H9 (cell line): ENCODE measurements around the gene PTCH1. TPM values are rescaled to one million over a fixed set of nuclear protein-coding genes. Genes with fewer than 3 reads are reported as not detected.

Experiments used
- DNase-seq: peaks from one replicate; pipeline ENCODE4 v3.0.0-alpha.2; 2017
- H2AFZ ChIP-seq: one replicate; pipeline ENCODE4 v1.6.1; 2013; ENCODE audit warnings: mild to moderate bottlenecking, low read length, control low read depth, moderate library complexity
- H2AK5ac ChIP-seq: 2 replicates; pipeline ENCODE4 v1.6.1; 2013; ENCODE audit warnings: low read length, control low read depth, mixed read lengths; ENCODE audit not compliant: insufficient read length
- H2BK120ac ChIP-seq: one replicate; pipeline ENCODE4 v1.6.1; 2013; ENCODE audit warnings: low read depth, mild to moderate bottlenecking, low read length, control low read depth, inconsistent platforms; ENCODE audit not compliant: poor library complexity, severe bottlenecking
- H2BK12ac ChIP-seq: 2 replicates; pipeline ENCODE4 v1.6.1; 2013; ENCODE audit warnings: low read length, control low read depth, mixed read lengths, low read depth; ENCODE audit not compliant: insufficient read length
- H2BK15ac ChIP-seq: 2 replicates; pipeline ENCODE4 v1.6.1; 2013; ENCODE audit warnings: low read depth, low read length, control low read depth
- H2BK20ac ChIP-seq: one replicate; pipeline ENCODE4 v1.6.1; 2013; ENCODE audit warnings: low read depth, mild to moderate bottlenecking, low read length, control low read depth, inconsistent platforms; ENCODE audit not compliant: poor library complexity, severe bottlenecking
- H2BK5ac ChIP-seq: 2 replicates; pipeline ENCODE4 v1.6.1; 2013; ENCODE audit warnings: low read length, control low read depth, mixed read lengths; ENCODE audit not compliant: insufficient read length
- H3K14ac ChIP-seq: 2 replicates; pipeline ENCODE4 v1.6.1; 2013; ENCODE audit warnings: low read length, control low read depth; ENCODE audit not compliant: insufficient read depth
- H3K18ac ChIP-seq: 2 replicates; pipeline ENCODE4 v1.6.1; 2013; ENCODE audit warnings: low read depth, mild to moderate bottlenecking, mixed read lengths, low read length, control low read depth; ENCODE audit not compliant: insufficient read length
- H3K23ac ChIP-seq: 2 replicates; pipeline ENCODE4 v1.6.1; 2013; ENCODE audit warnings: low read length, control low read depth, mixed read lengths, low read depth; ENCODE audit not compliant: insufficient read length
- H3K23me2 ChIP-seq: 2 replicates; pipeline ENCODE4 v1.6.1; 2013; ENCODE audit warnings: low read depth, mild to moderate bottlenecking, mixed read lengths, low read length, control low read depth; ENCODE audit not compliant: insufficient read length, poor library complexity, severe bottlenecking
- H3K27ac ChIP-seq: 2 replicates; pipeline ENCODE4 v1.5.1; 2013; ENCODE audit warnings: low read length, control low read depth, mixed read lengths, low read depth; ENCODE audit not compliant: insufficient read length
- H3K27me3 ChIP-seq: 2 replicates; pipeline ENCODE4 v1.6.1; 2013; ENCODE audit warnings: low read length, control low read depth, inconsistent platforms; ENCODE audit not compliant: insufficient read depth
- H3K4ac ChIP-seq: 2 replicates; pipeline ENCODE4 v1.6.1; 2013; ENCODE audit warnings: low read depth, mild to moderate bottlenecking, control low read depth, inconsistent platforms, low read length, moderate library complexity
- H3K4me1 ChIP-seq: 2 replicates; pipeline ENCODE4 v1.6.1; 2013; ENCODE audit warnings: low read length, control low read depth, inconsistent platforms; ENCODE audit not compliant: insufficient read depth
- H3K4me2 ChIP-seq: 2 replicates; pipeline ENCODE4 v1.6.1; 2013; ENCODE audit warnings: low read length, control low read depth, mixed read lengths; ENCODE audit not compliant: insufficient read length, insufficient read depth
- H3K56ac ChIP-seq: 2 replicates; pipeline ENCODE4 v1.6.1; 2013; ENCODE audit warnings: low read depth, mild to moderate bottlenecking, mixed read lengths, low read length, control low read depth; ENCODE audit not compliant: insufficient read length
- H3K79me1 ChIP-seq: 2 replicates; pipeline ENCODE4 v1.6.1; 2013; ENCODE audit warnings: low read depth, mild to moderate bottlenecking, moderate library complexity, low read length, control low read depth, inconsistent platforms; ENCODE audit not compliant: insufficient read depth, poor library complexity, severe bottlenecking
- H3K79me2 ChIP-seq: 2 replicates; pipeline ENCODE4 v1.6.1; 2013; ENCODE audit warnings: low read length, control low read depth, inconsistent platforms; ENCODE audit not compliant: insufficient read depth
- H3K9ac ChIP-seq: 2 replicates; pipeline ENCODE4 v1.6.1; 2013; ENCODE audit warnings: low read length, control low read depth, mixed read lengths; ENCODE audit not compliant: insufficient read length; ENCODE audit errors: extremely low read depth
- H3K9me3 ChIP-seq: one replicate; pipeline ENCODE4 v1.6.1; 2013; ENCODE audit warnings: low read depth, low read length, inconsistent platforms; ENCODE audit not compliant: control insufficient read depth
- H3T11ph ChIP-seq: one replicate; pipeline ENCODE4 v1.6.1; 2013; ENCODE audit warnings: mild to moderate bottlenecking, low read length, control low read depth, inconsistent platforms
- H4K20me1 ChIP-seq: one replicate; pipeline ENCODE4 v1.6.1; 2013; ENCODE audit not compliant: control insufficient read depth, insufficient read length, insufficient read depth
- H4K5ac ChIP-seq: 2 replicates; pipeline ENCODE4 v1.6.1; 2013; ENCODE audit warnings: low read depth, mild to moderate bottlenecking, mixed read lengths, low read length, control low read depth; ENCODE audit not compliant: insufficient read length
- H4K8ac ChIP-seq: replicated peaks from 2 replicates; pipeline ENCODE4 v1.6.1; 2013; ENCODE audit warnings: low read length, control low read depth, mixed read lengths, low read depth; ENCODE audit not compliant: insufficient read length
- H4K91ac ChIP-seq: 2 replicates; pipeline ENCODE4 v1.6.1; 2013; ENCODE audit warnings: low read depth, mild to moderate bottlenecking, moderate library complexity, mixed read lengths, low read length, control low read depth; ENCODE audit not compliant: insufficient read length
- H3K27ac Mint-ChIP-seq, 3 experiments: 2 replicates in 2 of 3; 3 replicates in 1 of 3; pipeline ENCODE4 v1.8.0; 2020 to 2021; ENCODE audit warnings: mixed read lengths in 3 of 3, mild to moderate bottlenecking in 1 of 3, moderate library complexity in 1 of 3
- H3K27me3 Mint-ChIP-seq: 2 replicates; pipeline ENCODE4 v1.8.0; 2021; ENCODE audit warnings: low read depth, mild to moderate bottlenecking, moderate library complexity, mixed read lengths
- H3K36me3 Mint-ChIP-seq, 3 experiments: 2 replicates in 2 of 3; 3 replicates in 1 of 3; pipeline ENCODE4 v1.8.0; 2020 to 2021; ENCODE audit warnings: low read depth in 3 of 3, mixed read lengths in 3 of 3; ENCODE audit not compliant: insufficient read depth in 1 of 3
- H3K4me1 Mint-ChIP-seq, 2 experiments: 2 replicates each; pipeline ENCODE4 v1.8.0; 2020; ENCODE audit warnings: mixed read lengths in 2 of 2
- H3K4me3 Mint-ChIP-seq, 2 experiments: 2 replicates in 1 of 2; 3 replicates in 1 of 2; pipeline ENCODE4 v1.8.0; 2020 to 2021; ENCODE audit warnings: mild to moderate bottlenecking in 2 of 2, mixed read lengths in 2 of 2, moderate library complexity in 1 of 2
- H3K9me3 Mint-ChIP-seq, 2 experiments: 2 replicates in 1 of 2; 3 replicates in 1 of 2; pipeline ENCODE4 v1.8.0; 2020; ENCODE audit warnings: mild to moderate bottlenecking in 2 of 2, mixed read lengths in 2 of 2, moderate library complexity in 1 of 2
- WGBS: extraction: QIAGEN DNeasy Blood & Tissue Kit; methylation state at CpG from one replicate; pipeline ENCODE4 v1.1.7; 2013; ENCODE audit warnings: missing lambda C conversion rate, low lambda C conversion rate, mixed read lengths; ENCODE audit not compliant: insufficient read length; ENCODE audit errors: extremely low coverage; 5-methylcytosine and 5-hydroxymethylcytosine counted together
- total RNA-seq: library from RNA; stranded (reverse); gene quantifications from 2 replicates; pipeline ENCODE4 v1.2.1, GENCODE V29; 2021
- TF ChIP-seq, protein P1 (sequence below): fragments of 200-600 bp; sonication (generic); conservative IDR thresholded peaks from 3 replicates; pipeline ENCODE4 v1.8.0; 2021; ENCODE audit warnings: antibody characterized with exemption, mild to moderate bottlenecking

Gene PTCH1
- total RNA-seq, 1 experiment from 2014 or later: 9.1 TPM

DNA sequence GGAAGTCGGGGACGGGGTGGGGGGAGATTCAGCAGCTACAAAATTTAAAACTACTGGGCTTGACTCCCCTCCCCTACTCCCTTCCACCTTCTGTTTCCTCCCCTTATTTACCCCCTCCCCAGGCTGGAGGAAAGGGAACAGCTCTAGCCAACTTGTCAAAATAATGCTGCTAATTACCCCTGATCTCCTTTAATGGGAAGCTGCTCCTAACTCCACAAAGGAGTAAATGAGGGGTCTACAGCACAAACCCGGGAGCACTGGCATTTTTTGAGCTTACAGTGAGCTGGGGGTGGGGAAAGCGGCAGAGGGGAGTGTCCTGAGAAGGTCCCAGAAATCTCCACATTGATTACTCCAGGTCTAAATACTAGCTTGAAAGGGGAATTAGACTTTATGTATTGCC, 3.1 kb downstream of the PTCH1 start:
- H2BK15ac ChIP-seq: no peak overlapping the region
- no peaks in the 10 kb centered on the region for H3K79me1 ChIP-seq
- Mint-ChIP-seq H3K4me1 (peaks cover 59 to 61% of the 10 kb centered on the region in 2 experiments), H3K27me3 (peaks cover 85% of the 10 kb centered on the region), H3K9me3 (peaks cover 0 to 2% of the 10 kb centered on the region in 2 experiments; a peak in 1 of 5 replicates), H3K4me3 (peak overlapping the region in 1 of 2 experiments; percentile 91; a peak in 2 of 5 replicates), H3K36me3 (no peaks in the 10 kb centered on the region; a peak in 2 of 7 replicates), H3K27ac (no peak overlapping the region; a peak in 1 of 7 replicates)
- no peak overlapping the region for H4K91ac ChIP-seq
- no peak overlapping the region for H4K5ac ChIP-seq
- no peak overlapping the region for H3K18ac ChIP-seq
- no peak overlapping the region for H3K4ac ChIP-seq
- peaks cover 5% of the 10 kb centered on the region; the same call in 1 of the 2 replicates for H3K4me1 ChIP-seq
- H2BK20ac ChIP-seq: no peak overlapping the region
- H3K27me3 ChIP-seq: peaks cover 46% of the 10 kb centered on the region
- H3K9ac ChIP-seq: no peak overlapping the region
- no CpG with 5 or more reads among the region's 4 CpGs for WGBS
- no peak overlapping the region for H3T11ph ChIP-seq
- H2BK120ac ChIP-seq: no peak overlapping the region
- H3K23me2 ChIP-seq: peaks cover 41% of the 10 kb centered on the region
- no peak overlapping the region for H2BK5ac ChIP-seq
- H2AK5ac ChIP-seq: no peak overlapping the region
- H3K27ac ChIP-seq: no peak overlapping the region
- TF ChIP-seq, protein P1, sequence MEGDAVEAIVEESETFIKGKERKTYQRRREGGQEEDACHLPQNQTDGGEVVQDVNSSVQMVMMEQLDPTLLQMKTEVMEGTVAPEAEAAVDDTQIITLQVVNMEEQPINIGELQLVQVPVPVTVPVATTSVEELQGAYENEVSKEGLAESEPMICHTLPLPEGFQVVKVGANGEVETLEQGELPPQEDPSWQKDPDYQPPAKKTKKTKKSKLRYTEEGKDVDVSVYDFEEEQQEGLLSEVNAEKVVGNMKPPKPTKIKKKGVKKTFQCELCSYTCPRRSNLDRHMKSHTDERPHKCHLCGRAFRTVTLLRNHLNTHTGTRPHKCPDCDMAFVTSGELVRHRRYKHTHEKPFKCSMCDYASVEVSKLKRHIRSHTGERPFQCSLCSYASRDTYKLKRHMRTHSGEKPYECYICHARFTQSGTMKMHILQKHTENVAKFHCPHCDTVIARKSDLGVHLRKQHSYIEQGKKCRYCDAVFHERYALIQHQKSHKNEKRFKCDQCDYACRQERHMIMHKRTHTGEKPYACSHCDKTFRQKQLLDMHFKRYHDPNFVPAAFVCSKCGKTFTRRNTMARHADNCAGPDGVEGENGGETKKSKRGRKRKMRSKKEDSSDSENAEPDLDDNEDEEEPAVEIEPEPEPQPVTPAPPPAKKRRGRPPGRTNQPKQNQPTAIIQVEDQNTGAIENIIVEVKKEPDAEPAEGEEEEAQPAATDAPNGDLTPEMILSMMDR: no peak
- H3K14ac ChIP-seq: no peak overlapping the region
- no peak overlapping the region for H3K56ac ChIP-seq
- H3K4me2 ChIP-seq: no peak overlapping the region
- H2BK12ac ChIP-seq: no peak overlapping the region
- no peak overlapping the region for H4K8ac ChIP-seq
- no peaks in the 10 kb centered on the region for H4K20me1 ChIP-seq
- no peaks in the 10 kb centered on the region for H3K9me3 ChIP-seq
- DNase-seq: no peak
- no peaks in the 10 kb centered on the region for H3K79me2 ChIP-seq
- no peak overlapping the region for H3K23ac ChIP-seq
- H2AFZ ChIP-seq: no peak overlapping the region
